Activated naive CD4-positive, alpha-beta T cell treated with anti-CD3 and anti-CD28 coated beads for 36 hours (primary cell): ENCODE measurements around the gene C19orf53. TPM values are rescaled to one million over a fixed set of nuclear protein-coding genes. Genes with fewer than 3 reads are reported as not detected.

ENCODE experiments used
- CTCF ChIA-PET: fragments of 350-600 bp; sonication (Branson Sonifier 250); formaldehyde crosslinking; loops from one replicate; lab custom pipeline; 2021; ENCODE audit warnings: antibody characterized with exemption; lab: Charles Lee
- DNase-seq: peaks from one replicate; pipeline ENCODE4 v3.0.0-alpha.2; 2020
- H3K27ac Mint-ChIP-seq: one replicate; pipeline ENCODE4 v1.8.0; 2021; ENCODE audit warnings: mild to moderate bottlenecking, mixed read lengths
- H3K27me3 Mint-ChIP-seq: one replicate; pipeline ENCODE4 v1.8.0; 2021; ENCODE audit warnings: low read depth, mixed read lengths
- H3K36me3 Mint-ChIP-seq: one replicate; pipeline ENCODE4 v1.8.0; 2021; ENCODE audit warnings: low read depth, mixed read lengths
- H3K4me1 Mint-ChIP-seq: one replicate; pipeline ENCODE4 v1.8.0; 2021; ENCODE audit warnings: low read depth, mixed read lengths
- H3K4me3 Mint-ChIP-seq: one replicate; pipeline ENCODE4 v1.8.0; 2021; ENCODE audit warnings: mild to moderate bottlenecking, moderate library complexity, mixed read lengths
- H3K9me3 Mint-ChIP-seq: one replicate; pipeline ENCODE4 v1.8.0; 2021; ENCODE audit warnings: mixed read lengths
- intact Hi-C: fragments of 100-400 bp; cut with micrococcal nuclease; formaldehyde crosslinking; loops from one replicate; pipeline ENCODE4 v1.15.1; 2023
- total RNA-seq, 2 experiments: library from RNA; stranded (reverse); gene quantifications; one replicate each; pipeline ENCODE4 v1.2.3, GENCODE V29; 2021

The C19orf53 gene
- total RNA-seq: 100 to 1,000 TPM; 116 to 132 TPM

- Mint-ChIP-seq H3K27me3 (no peaks in the 10 kb centered on the region), H3K4me1 (peaks cover 19% of the 10 kb centered on the region), H3K27ac (peak within 1 kb of the TSS; percentile 94), H3K4me3 (peak within 1 kb of the TSS; percentile 98), H3K9me3 (no peaks in the 10 kb centered on the region), H3K36me3 (peaks cover 33% of the 10 kb centered on the region)
- DNase-seq: peak; percentile 92
- CTCF ChIA-PET: interaction anchor here (0.5 to 3.3 kb wide), 9 partner anchors 10 to 175 kb away, joined by 3 to 29 read pairs (median 3); no protein-coding TSS in a partner anchor
- intact Hi-C loops: loop anchor here (1.0 to 2.0 kb wide), 5 partner anchors 20 to 153 kb away; partner anchors contain the start of gene ZSWIM4
These were observed at the start of gene C19orf53 for GRCh38 chr19:13774217-13775191. TSS of gene C19orf53 (plus strand) at chr19:13774456. CDS start at chr19:13774478, 22 bp downstream.

GRCh38 chr19:13726323-13726722, 47.9 kb upstream of the C19orf53 start:
- Mint-ChIP-seq H3K4me1 (peaks cover 19% of the 10 kb centered on the region), H3K9me3 (no peaks in the 10 kb centered on the region), H3K36me3 (no peaks in the 10 kb centered on the region), H3K27me3 (no peaks in the 10 kb centered on the region), H3K27ac (no peak overlapping the region), H3K4me3 (no peak overlapping the region)
- CTCF ChIA-PET: interaction anchor here (0.6 kb wide), 1 partner anchor 665 kb away, joined by 3 read pairs; no protein-coding TSS in a partner anchor
- intact Hi-C loops: no loop called here
- DNase-seq: no peak

DNA sequence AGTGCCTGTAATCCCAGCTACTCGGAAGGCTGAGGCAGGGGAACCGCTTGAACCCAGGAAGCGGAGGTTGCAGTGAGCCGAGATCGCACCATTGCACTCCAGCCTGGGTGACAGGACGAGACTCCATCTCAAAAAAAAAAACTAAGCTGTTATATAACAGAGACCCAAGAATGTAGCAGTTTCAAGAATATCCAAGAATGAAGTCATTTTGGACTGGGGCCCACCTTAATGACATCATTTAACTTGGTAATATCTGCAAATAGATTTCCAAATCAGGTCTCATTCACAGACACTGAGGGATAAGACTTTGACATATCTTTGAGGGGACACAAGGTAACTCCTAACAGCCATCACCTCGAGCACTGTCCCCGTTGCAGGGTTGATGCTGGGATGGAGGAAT, 46.5 kb upstream of the C19orf53 start:
- H3K27me3 Mint-ChIP-seq: no peaks in the 10 kb centered on the region
- H3K27ac Mint-ChIP-seq: no peak overlapping the region

DNA sequence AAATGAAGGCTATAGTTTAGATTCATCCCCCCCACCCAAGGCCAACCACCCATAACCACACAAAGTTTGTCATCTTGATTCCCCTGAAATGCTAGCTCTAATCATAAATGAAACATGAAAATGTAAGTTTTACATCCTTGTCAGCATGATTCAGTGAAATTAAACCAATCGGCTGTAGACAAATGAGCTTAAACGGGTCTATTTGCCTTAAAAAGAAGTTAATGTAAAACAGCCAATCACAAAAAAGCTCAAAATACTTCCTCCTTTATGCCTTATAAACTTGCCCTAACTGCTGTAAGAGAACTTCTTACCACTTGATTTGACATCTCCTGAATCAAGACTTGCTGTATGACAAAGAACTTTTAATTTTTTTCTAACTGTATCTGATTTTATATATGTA, 44.4 kb upstream of the C19orf53 start:
- H3K9me3 Mint-ChIP-seq: no peaks in the 10 kb centered on the region
- no peak overlapping the region for H3K4me3 Mint-ChIP-seq
- intact Hi-C loops: loop anchor here (2.0 to 5.0 kb wide), 7 partner anchors 45 to 578 kb away; partner anchors contain the start of genes C19orf53, DCAF15, IER2 and STX10
- peaks cover 23% of the 10 kb centered on the region for H3K4me1 Mint-ChIP-seq
- H3K27ac Mint-ChIP-seq: peak overlapping the region; percentile 94
- no peaks in the 10 kb centered on the region for H3K27me3 Mint-ChIP-seq
- CTCF ChIA-PET: interaction anchor here (0.8 kb wide), 1 partner anchor 746 kb away, joined by 3 read pairs; no protein-coding TSS in a partner anchor
- peak; percentile 18 for DNase-seq
- no peaks in the 10 kb centered on the region for H3K36me3 Mint-ChIP-seq

More for the DNA sequence above, 46.5 kb upstream of the C19orf53 start:
- CTCF ChIA-PET: no interaction called here
- Mint-ChIP-seq H3K36me3 (no peaks in the 10 kb centered on the region), H3K4me1 (peaks cover 23% of the 10 kb centered on the region), H3K9me3 (no peaks in the 10 kb centered on the region), H3K4me3 (no peak overlapping the region)
- intact Hi-C loops: no loop called here
- DNase-seq: no peak

GRCh38 chr19:13731147-13731964, 42.9 kb upstream of the C19orf53 start:
- intact Hi-C loops: loop anchor here (1.0 to 5.0 kb wide), 9 partner anchors 16 to 579 kb away; partner anchors contain the start of genes C19orf53, DCAF15, IER2 and STX10
- CTCF ChIA-PET: interaction anchor here (0.6 to 1.3 kb wide), 7 partner anchors 9 to 850 kb away, joined by 3 to 4 read pairs (median 3); partner anchors contain the start of gene BRME1
- no peaks in the 10 kb centered on the region for H3K27me3 Mint-ChIP-seq
- H3K9me3 Mint-ChIP-seq: no peaks in the 10 kb centered on the region
- H3K4me1 Mint-ChIP-seq: peaks cover 23% of the 10 kb centered on the region
- peak overlapping the region; percentile 84 for H3K4me3 Mint-ChIP-seq
- no peaks in the 10 kb centered on the region for H3K36me3 Mint-ChIP-seq
- H3K27ac Mint-ChIP-seq: peak overlapping the region; percentile 94
- peak; percentile 95 for DNase-seq

DNA sequence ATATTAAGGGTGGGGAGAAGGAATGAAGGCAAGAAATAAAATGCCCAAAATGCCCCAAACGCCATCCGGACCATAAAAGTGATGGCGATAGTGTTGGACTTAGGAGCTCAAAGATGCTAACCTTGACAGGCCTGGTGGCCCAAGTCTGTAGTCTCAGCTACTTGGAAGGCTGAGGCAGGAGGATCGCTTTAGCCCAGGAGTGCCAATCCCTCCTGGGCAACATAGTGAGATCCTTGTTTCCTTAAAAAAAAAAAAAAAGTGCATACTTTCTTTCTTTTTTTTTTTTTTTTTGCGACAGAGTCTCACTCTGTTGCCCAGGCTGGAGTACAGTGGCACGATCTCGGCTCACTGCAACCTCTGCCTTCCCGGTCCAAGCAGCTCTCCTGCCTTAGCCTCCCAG, 41.9 kb upstream of the C19orf53 start:
- Mint-ChIP-seq H3K27ac (no peak overlapping the region), H3K36me3 (no peaks in the 10 kb centered on the region), H3K4me1 (peaks cover 23% of the 10 kb centered on the region), H3K9me3 (no peaks in the 10 kb centered on the region), H3K27me3 (no peaks in the 10 kb centered on the region), H3K4me3 (peak overlapping the region; percentile 84)
- intact Hi-C loops: loop anchor here (5.0 kb wide), 4 partner anchors 65 to 580 kb away; partner anchors contain the start of genes IER2, STX10 and ZSWIM4
- DNase-seq: no peak
- CTCF ChIA-PET: interaction anchor here (1.2 to 1.3 kb wide), 2 partner anchors 9 to 11 kb away, joined by 4 to 6 read pairs; no protein-coding TSS in a partner anchor

GRCh38 chr19:13734751-13735150, 39.5 kb upstream of the C19orf53 start:
- CTCF ChIA-PET: no interaction called here

DNA sequence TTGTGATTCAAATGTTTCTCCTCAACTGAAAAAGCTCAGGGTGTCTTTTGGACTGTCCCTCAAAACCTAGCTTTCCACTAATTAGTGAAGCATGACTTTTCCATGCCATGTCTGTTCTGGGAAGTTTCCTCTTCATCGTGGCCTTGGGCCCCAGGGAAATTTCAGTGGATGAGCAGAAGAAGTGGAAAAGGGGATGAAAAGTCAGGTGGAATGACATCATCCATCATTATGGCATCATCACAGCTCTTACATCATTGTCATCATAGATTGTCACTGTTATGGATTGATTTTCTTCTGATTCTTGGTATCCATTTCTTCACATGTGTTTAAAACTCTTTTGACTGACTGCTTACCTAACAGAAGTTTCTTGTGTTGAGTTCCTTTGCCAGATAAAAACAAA, 36.2 kb upstream of the C19orf53 start:
- no peaks in the 10 kb centered on the region for H3K4me1 Mint-ChIP-seq
- no peak overlapping the region for H3K27ac Mint-ChIP-seq
- intact Hi-C loops: no loop called here
- no peaks in the 10 kb centered on the region for H3K27me3 Mint-ChIP-seq
- CTCF ChIA-PET: no interaction called here
- no peak overlapping the region for H3K4me3 Mint-ChIP-seq
- H3K36me3 Mint-ChIP-seq: peaks cover 2% of the 10 kb centered on the region
- H3K9me3 Mint-ChIP-seq: no peaks in the 10 kb centered on the region
- DNase-seq: no peak

More at GRCh38 chr19:13734751-13735150, 39.5 kb upstream of the C19orf53 start:
- H3K4me3 Mint-ChIP-seq: no peak overlapping the region
- intact Hi-C loops: loop anchor here (5.0 kb wide), 4 partner anchors 63 to 582 kb away; partner anchors contain the start of genes IER2, STX10 and ZSWIM4
- peaks cover 2% of the 10 kb centered on the region for H3K36me3 Mint-ChIP-seq
- no peaks in the 10 kb centered on the region for H3K27me3 Mint-ChIP-seq
- DNase-seq: no peak
- H3K9me3 Mint-ChIP-seq: no peaks in the 10 kb centered on the region
- peaks cover 19% of the 10 kb centered on the region for H3K4me1 Mint-ChIP-seq
- H3K27ac Mint-ChIP-seq: no peak overlapping the region

- Mint-ChIP-seq H3K4me1 (peaks cover 2% of the 10 kb centered on the region), H3K27me3 (no peaks in the 10 kb centered on the region), H3K9me3 (no peaks in the 10 kb centered on the region), H3K4me3 (no peak overlapping the region), H3K36me3 (peaks cover 2% of the 10 kb centered on the region), H3K27ac (no peak overlapping the region)
- intact Hi-C loops: no loop called here
- CTCF ChIA-PET: interaction anchor here (0.7 kb wide), 1 partner anchor 9 kb away, joined by 6 read pairs; no protein-coding TSS in a partner anchor
- DNase-seq: no peak
These were observed 32.4 kb upstream of the C19orf53 start for GRCh38 chr19:13741893-13742292.

DNA sequence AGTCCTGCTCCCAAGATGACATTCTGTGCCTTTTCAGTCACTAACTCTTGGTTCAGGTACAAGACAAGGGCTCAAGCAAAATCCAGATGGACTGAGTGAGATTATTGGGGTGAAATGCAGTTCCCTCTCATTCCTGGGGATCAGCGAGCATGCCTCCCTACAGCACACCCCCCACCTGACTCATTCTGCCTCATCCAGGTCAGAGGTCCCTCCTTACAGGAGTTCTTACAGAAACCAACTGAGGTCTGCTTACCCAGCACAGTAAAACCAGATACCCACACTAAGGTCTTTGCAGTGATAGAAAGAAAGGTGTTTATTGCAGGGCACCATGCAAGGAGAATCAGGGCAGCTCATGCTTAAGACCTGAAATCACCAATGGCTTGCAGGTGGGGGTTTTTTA, 31.5 kb upstream of the C19orf53 start:
- intact Hi-C loops: no loop called here
- DNase-seq: no peak
- Mint-ChIP-seq H3K4me1 (peaks cover 8% of the 10 kb centered on the region), H3K36me3 (peaks cover 2% of the 10 kb centered on the region), H3K27ac (no peak overlapping the region), H3K4me3 (no peak overlapping the region), H3K9me3 (no peaks in the 10 kb centered on the region), H3K27me3 (no peaks in the 10 kb centered on the region)
- CTCF ChIA-PET: no interaction called here

- CTCF ChIA-PET: interaction anchor here (0.6 to 1.6 kb wide), 2 partner anchors 118 to 548 kb away, joined by 6 to 7 read pairs; no protein-coding TSS in a partner anchor
These were observed 30.1 kb upstream of the C19orf53 start for GRCh38 chr19:13744174-13744573.

More at GRCh38 chr19:13744174-13744573, 30.1 kb upstream of the C19orf53 start:
- Mint-ChIP-seq H3K36me3 (no peaks in the 10 kb centered on the region), H3K9me3 (no peaks in the 10 kb centered on the region), H3K27me3 (no peaks in the 10 kb centered on the region), H3K4me3 (no peak overlapping the region), H3K27ac (no peak overlapping the region), H3K4me1 (peaks cover 19% of the 10 kb centered on the region)
- intact Hi-C loops: no loop called here
- DNase-seq: no peak
